ENCODE data around the gene ADI1.

The ADI1 gene

DNA sequence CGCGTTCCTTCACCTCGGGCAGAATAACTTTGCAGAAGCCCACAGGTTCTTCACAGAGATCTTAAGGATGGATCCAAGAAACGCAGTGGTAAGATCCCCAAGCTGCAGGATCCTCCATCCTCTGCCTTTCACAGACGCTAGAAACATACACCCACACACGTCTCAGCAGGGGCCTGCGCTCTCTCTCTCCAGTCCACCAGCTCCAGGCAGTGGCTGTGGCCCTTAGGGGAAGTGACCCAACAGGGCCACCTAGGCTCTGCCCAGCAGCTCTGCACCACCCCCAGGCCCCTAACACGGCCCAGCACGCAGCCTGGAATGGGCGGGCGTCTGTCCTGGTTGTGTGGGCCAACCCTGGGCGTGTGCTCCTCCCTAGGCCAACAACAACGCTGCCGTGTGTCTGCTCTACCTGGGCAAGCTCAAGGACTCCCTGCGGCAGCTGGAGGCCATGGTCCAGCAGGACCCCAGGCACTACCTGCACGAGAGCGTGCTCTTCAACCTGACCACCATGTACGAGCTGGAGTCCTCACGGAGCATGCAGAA is 40.4 kb downstream of the ADI1 start:
- DNase-seq = no peak

DNA sequence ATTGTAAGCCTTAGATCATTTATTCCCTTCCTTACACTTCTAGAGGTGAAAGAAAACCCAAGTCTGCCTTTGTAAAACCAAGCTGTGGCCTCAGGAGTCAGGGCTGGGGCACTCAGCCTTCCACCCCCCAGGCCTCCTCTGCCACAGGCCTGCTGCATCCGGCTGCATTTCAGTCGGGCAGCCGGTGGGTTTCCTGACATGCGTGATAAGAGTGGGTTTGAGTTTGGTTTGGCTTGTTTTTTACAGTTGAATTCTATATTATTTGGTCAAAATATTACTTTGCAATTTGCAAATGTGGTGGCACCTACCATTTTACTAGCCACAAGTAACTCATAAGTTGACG is 42.4 kb downstream of the ADI1 start:
- no peak for DNase-seq

GRCh38 chr2:3476321-3476984 is 42.9 kb downstream of the ADI1 start:
- DNase-seq = no peak

DNA sequence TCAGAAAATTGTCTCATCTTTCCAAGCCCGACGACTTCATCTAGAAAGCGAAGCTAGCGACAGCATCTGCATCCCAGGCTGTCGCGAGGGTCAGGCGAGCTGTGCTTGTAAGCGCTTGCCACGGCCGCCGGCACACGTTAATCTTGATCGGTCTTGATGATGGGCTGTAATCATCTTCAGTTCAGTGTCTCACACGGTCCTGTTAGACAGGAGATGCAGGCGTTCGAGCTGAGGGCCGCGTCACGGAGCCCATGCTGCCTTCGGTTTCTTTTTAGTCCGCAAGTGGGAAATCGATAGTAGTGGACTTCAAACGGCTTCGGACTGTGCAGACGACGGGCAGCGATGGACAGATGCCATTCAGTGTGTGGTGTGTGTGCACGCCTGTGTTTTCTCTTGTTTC is 43.6 kb downstream of the ADI1 start:
- no peak for DNase-seq

- no peak for DNase-seq
Observed at GRCh38 chr2:3472966-3473365, 46.4 kb downstream of the ADI1 start.

DNA sequence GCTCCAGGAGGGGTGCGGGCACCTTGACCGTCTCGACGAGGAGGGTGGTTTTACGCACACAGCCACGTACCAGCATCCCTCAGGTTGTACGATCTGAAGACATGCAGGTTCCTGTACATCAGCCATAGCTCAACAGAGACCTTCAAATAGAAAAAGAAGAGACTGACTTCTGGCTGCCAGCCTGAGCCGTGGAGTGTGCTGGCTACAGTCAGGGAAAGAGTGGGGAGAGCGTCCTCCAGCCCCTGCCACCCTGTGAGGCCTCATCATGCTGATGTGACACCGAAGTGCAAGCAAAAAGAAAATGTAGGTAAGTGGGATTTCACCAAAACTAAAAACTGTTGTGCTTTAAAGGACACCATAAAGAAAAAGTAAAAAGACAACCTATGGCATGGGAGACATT is 47.0 kb downstream of the ADI1 start:
- DNase-seq = no peak

GRCh38 chr2:3470856-3471737 is 48.2 kb downstream of the ADI1 start:
- DNase-seq = no peak

DNA sequence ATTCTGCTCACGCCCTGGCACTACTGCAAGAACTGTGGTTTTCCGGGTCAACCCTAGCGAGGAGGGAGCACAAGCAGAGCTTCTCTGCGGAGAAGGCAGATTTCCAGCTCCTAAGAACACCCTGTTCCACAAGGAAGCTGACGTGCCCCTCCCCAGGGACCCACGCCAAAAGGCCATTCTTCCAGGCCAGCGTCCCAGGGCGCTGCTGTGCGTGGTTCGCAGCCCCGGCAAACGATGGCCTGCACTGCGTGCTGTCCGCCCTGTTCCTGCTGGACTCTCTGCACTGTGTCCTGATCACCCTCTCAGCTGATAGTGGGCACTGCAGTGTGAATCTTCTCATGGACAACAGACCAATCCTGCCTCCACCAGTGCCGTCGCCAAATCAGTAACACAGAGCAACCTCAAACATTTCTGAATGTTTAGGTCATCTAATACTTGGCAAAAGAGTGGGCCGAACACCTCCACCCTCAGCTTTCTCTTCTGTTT is 49.1 kb downstream of the ADI1 start:
- no peak for DNase-seq

GRCh38 chr2:3469486-3469885 is 49.8 kb downstream of the ADI1 start:
- DNase-seq = no peak

DNA sequence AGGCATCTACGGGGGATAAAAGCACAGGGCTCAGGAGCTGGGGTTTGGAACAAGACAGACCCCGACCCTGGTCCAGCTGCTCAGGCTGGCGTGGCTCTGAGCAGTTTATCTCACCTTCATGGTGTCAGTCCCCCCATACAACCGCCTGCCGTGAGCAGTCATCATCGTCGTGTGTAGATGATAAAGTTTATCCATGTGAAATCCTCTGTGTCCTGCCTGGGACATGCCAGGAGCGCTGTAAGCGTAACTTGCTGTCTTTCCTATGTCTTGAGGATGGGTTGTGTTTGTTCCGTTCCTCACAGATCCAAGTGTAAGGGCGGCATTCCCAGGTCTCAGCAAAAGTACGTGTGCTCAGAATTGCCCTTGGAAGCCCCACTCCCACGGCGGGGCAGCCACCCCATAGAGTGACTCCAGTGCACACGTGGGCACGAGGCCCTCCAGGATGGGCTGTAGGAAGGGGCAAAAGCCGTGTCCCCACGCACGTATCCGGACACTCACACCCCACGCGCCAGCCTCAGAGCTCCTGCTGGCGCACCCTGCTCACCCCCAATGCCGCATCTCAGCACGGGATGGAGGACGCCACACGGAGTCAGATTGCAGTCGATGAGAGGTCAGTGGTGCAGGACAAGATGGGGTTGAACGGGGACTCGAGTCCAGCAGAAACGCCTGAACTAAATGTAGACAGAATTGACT is 50.9 kb downstream of the ADI1 start:
- no peak for DNase-seq

GRCh38 chr2:3467654-3468053 is 51.7 kb downstream of the ADI1 start:
- DNase-seq = no peak

- no peak for DNase-seq
Observed at GRCh38 chr2:3466966-3467365, 52.4 kb downstream of the ADI1 start.

GRCh38 chr2:3466482-3466863 is 52.9 kb downstream of the ADI1 start:
- no peak for DNase-seq

GRCh38 chr2:3465844-3466481 is 53.4 kb downstream of the ADI1 start:
- DNase-seq = no peak

DNA sequence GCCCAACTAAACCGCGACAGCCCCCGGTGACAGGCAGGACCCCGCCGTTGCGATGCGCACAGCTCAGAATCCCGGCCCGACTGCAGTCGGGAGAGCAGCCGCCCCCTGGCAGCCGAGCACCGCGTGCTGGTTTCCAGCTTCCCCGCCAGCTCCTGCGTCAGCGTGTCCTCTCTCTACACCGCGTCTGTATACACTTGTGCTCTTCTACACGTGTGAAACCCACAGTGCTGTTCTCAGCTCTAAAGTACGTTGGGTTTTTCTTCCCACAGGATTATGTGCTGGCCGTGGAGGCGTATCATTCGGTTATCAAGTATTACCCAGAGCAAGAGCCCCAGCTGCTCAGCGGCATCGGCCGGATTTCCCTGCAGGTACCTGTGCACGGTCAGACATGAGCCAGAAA is 54.0 kb downstream of the ADI1 start:
- peak; percentile 45 for DNase-seq

GRCh38 chr2:3464401-3465005 is 54.8 kb downstream of the ADI1 start:
- DNase-seq = peak; percentile 60

DNA sequence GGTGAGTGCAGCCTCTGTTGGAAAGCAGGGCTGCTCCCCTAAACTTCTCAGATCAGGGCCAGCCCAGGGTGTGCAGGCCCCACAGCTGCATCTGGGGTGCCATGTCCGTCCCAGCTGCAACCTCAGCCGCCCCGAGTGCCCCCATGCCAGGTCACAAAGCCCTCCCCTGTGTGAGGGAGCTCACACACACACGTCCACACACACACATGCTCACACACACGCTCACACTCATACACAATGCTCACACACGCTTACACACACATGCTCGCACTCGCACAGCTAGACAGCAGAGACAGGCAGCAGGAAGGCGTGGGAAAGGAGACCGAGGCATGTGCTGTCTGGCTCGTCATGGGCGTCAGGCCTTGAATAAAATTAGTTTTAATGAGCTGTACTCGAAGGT is 55.4 kb downstream of the ADI1 start:
- DNase-seq = peak; percentile 47

DNA sequence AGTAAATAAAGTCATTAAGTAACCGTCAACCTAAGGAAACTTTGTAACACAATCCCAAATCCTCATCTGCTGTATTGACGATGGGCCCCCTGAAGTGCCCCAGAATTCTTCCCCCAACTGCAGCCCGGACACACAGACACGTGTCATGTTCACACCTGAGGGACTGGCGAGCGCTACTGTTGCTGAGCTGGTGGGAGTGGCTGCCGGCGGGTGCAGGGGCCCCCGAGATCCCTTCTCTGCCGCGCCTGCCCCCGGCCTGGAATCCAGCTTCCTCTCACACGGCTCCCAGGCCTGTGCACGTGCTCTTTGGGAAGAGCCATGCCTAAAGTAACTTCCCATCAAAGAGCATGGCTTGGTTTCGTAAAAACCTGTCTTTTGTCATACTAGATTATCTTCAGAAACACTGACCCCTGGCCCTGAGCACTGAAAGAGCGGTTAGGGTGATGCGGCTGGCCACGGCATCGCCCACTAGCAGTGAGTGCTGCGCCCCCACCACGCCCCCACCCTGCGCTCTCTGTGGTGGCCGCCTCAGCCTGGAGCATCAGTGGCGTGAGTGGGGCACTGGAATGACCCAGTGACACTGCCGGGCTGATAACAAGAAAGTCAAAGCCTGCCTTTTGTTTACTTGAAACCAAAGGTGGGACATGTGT is 56.0 kb downstream of the ADI1 start:
- DNase-seq = peak; percentile 50

DNA sequence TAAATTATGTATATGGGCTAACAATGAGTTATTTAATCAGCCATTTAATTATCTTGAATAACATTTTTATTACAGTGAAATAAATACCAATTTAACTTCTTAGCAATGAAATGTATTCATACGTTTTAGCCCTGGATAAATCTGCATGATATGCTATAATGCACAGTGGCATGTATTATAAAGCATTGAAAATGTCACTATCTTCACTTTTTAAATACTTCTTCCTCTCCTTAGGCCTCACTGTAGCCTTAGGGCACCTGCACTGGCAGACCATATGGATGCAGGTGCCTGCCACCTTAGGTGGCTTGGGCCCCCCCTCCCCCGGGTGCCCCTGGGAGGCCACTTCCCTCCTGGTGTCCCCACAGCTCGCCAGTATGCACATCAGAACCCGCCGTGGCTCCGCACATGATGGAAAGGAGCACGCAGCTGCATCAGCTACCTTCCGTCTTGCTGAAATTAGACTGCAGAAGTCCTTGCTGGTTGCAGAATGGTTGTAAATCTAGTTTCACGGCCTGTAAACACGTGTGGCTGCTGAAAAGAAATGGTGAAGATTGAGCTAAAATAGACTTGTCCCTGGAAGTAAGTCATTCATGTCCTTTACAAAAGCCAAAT is 56.7 kb downstream of the ADI1 start:
- peak; percentile 38 for DNase-seq

GRCh38 chr2:3461801-3462492 is 57.4 kb downstream of the ADI1 start:
- peak; percentile 52 for DNase-seq
